HG03460 (cell line): ENCODE results near the gene ZSCAN18.

Experiments
- ATAC-seq: cut with Tn5 transposase; IDR thresholded peaks from one replicate; pipeline ENCODE4 v1.9.1; 2021; ENCODE audit not compliant: unreplicated experiment

Gene ZSCAN18

DNA sequence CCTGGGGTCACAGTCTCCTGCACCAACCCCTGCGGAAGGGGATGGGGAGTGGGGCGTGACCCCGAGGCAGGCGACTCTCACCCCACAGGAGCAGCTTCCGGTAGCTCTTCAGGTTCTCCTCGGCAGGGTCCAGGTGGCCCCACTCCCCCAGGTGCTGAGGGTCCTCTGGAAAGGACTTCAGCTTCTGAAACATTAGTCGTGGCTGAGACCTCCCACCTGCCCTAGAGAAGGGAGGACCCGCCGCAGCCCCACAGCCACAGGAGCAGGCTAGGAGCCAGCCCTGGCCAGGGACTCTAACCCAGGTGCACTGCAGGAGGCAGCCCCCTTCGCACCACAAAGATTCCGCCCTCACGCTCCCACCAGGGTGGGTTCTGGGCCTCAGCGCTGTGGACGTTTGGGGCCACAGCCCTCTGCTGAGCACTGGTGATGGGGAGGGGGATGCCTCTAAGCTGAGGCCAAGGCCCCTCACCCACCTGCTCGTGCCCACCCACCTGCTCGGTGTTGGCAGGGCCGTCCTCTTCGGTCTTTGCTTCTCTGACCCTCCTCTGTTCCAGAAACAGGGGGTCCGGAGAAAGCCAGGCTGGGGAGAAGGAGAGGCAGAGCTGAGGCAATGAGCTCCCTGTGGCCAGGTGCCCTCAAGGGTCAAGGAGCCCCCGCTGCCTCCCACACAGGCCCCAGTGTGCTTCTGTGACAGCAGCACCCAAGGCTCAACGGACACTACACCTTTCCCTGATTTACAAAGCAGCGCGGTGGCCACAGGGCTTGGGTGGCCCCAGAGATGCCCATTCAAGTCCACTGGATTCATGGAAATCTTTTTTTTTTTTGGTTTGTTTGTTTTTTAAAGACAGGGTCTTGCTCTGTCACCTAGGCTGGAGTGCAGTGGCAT lies 11.0 kb downstream of the ZSCAN18 start:
- no peak for ATAC-seq

DNA sequence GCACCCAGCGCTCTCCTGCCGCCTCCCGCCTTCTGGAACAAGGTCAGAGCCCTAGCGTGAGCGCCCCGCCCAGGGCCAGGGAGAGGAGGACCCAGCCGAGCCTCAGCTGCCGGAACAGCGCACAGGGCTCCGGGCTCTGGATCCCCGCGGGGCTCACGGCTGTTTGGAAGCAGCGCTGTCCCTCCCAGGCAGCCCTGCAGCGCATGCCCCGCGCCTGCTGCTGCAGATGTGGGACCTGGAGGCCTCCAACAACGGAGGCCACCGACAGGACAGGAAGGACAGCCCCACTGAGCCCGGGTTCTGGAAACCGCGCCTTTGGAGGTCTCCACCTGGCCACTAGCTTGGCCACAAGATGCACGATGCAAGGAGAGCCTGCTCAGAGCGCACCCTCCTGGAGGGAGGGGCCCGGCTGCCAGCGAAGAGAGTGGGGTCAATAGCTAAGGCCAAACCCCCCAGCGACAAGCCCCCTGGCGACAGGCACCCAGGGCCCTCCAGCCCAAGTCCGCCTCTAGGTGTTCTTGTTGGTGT lies 12.6 kb downstream of the ZSCAN18 start:
- ATAC-seq = no peak

DNA sequence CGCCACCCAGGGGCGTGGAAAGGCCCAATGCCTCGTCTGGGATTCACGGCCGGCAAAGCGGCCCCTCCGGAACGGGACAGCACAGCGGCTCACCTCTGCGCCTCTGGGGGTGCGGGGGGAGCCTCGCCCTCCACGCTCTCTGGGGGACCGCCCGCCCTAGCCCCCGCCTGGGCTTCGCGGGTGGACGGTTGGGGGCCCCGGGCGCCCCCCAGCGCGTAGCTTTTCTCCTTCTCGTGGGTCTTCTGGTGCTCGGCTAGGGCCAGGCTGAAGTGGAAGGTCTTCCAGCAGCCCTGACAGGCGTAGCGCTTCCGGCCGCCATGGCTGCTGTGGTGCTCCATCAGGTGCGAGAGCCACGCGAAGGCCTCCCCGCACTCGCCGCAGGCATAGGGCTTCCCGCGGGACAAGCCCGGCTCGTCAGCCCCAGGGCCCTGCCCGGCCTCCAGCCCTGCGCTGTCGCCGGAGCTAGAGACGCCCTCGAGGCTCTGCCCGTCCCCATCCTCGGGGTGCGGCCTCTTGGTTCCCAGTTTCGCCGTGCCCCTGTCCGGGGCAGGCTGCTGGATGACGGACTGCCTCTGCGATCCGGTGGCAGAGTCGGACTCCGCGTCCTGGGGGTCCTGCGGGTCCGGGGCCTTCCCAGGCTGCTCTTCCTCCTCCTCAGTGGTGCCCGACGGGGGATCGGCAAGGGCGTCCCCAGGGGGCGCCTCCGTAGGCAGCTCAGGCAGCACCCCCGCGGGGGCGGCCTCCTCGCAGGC lies 13.3 kb downstream of the ZSCAN18 start:
- ATAC-seq = no peak

DNA sequence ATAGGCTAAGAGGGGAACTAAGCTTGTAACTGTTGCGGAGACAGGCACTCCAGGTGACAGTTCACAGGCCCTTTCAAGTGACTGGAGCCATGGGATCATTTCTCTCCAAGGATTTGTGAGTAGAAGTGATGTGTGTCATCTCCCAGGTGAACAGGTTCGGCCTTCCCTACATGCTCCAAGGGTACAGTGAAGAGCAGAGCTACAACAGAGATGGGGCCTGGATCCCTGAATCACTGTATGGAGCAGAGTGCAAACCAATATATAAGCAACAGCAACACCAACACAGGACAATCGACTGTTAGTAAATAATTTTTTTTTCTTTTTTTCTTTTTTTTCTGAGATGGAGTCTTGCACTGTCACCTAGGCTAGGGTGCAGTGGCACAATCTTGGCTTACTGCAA lies 15.0 kb downstream of the ZSCAN18 start:
- no peak for ATAC-seq

DNA sequence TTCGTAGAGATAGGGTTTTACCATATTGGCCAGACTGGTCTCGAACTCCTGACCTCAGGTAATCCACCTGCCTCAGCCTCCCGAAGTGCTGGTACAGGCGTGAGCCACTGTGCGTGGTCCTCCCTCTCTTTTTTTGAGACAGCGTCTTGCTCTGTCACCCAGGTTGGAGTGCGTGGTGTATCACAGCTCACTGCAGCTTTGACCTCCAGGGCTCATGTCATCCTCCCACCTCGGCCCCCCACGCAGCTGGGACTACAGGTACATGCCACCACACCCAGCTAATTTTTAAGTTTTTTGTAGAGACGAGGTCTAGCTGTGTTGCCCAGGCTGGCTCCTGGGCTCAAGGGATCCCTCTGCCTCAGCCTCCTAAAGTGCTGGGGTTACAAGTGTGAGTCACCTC lies 18.2 kb downstream of the ZSCAN18 start:
- no peak for ATAC-seq

DNA sequence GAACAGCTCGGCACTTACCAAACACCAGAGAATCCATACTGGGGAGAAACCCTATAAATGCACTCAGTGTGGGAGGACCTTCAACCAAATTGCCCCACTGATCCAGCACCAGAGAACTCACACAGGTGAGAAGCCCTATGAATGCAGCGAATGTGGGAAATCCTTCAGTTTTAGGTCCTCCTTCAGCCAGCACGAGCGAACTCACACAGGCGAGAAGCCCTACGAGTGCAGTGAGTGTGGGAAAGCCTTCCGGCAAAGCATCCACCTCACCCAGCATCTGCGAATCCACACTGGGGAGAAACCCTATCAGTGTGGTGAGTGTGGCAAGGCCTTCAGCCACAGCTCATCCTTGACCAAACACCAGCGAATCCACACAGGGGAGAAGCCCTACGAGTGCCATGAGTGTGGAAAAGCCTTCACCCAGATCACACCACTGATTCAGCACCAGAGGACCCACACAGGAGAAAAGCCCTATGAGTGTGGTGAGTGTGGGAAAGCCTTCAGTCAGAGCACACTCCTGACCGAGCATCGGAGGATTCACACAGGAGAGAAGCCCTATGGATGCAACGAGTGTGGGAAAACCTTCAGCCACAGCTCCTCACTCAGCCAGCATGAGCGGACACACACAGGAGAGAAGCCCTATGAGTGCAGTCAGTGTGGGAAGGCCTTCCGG lies 30.7 kb downstream of the ZSCAN18 start:
- ATAC-seq = no peak

DNA sequence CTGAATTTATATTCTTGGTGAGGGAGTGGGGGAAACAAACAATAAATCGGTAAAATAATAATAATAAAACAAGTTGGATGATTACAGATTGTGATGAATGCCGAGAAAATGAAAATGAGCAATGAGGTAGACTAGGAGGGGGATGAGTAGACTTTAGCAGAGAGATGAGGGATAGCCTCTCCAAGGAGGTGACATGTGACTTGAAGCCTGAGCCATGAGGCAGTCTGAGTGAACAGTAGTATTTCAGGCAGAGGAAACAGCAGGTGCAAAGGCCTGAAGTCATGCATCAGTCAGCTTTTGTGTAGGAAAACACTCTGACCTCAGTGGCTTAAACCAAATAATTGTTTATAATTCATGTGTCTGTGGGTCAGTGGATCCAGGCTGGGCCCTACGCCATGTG lies 34.3 kb downstream of the ZSCAN18 start:
- no peak for ATAC-seq

DNA sequence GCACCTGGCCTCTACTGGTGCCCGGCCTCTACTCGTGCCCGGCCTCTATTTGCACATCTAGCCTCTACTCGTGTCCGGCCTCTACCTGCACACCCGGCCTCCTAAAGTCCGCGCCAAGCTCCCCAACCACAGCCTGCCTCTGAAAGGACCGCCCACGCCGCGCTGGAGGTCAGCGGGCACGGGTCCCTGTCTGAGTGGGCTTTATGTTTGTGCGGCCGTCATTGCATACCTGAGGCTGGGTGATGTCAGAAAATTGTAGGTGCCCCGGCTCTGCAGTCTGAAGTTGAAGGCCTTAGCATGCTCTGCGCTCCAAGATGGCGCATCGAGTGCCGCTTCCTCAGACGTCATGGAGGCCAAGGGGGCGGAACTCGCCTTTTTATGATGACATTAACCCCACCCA lies 37.8 kb downstream of the ZSCAN18 start:
- no peak for ATAC-seq

DNA sequence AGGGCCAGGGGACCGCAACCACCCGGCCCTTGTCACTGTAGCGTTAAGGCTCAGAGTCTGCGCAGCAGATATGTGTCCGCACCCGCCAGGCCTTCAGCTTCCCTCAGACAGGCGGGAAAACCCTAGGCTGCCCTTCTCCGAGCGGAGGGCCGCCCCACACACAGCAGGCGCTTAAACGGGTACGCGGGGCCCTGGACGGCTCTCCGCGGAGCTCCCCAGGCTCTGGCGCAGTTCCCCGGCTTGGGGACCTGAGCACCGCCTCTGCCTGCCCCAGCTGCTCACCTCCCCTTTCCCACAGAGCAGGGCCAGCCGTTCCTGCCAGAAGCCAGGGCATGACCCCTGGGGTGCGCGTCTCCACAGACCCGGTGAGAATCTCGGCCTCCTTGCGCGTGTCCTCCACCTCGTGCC lies 38.4 kb downstream of the ZSCAN18 start:
- ATAC-seq = no peak

DNA sequence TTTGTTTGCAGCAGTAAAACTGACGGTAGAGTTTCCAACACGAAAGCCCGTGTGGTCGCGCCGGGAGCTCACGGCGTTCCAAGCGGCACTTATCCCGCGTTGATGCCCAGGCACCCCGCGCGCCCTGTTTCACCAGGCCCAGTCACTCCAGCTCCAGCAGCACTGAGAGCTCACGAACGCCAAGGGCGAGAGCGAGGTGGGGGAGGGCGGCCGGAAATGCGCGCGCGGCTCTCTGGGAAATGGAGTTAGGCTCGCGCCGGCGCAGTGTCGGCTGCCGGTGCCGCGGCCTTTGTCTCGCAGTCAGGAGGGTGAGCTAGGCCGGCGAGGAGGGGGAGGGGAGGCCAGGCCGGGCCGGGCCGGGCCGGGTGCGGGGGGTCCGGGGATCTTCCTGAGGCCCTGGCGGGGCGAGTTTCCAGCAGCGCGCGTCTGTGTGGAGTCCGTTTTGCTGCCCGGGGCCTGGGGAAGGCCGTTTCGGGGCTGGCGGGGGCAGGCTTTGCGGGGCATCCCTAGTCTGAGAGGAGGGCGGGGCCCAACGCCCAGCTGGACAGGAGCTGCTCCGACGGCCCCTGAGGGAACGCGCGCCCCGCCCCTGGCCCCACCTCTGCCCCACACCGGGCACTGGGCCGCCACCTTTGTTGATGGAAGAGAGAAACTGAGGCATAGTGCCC lies 38.9 kb downstream of the ZSCAN18 start, which contains the start of gene ZNF135:
Gene ZNF135, plus strand, starts transcription at position 280 of the 668 bp plus-strand sequence. CDS start 721 bp downstream, outside the sequence.
- no peak for ATAC-seq

DNA sequence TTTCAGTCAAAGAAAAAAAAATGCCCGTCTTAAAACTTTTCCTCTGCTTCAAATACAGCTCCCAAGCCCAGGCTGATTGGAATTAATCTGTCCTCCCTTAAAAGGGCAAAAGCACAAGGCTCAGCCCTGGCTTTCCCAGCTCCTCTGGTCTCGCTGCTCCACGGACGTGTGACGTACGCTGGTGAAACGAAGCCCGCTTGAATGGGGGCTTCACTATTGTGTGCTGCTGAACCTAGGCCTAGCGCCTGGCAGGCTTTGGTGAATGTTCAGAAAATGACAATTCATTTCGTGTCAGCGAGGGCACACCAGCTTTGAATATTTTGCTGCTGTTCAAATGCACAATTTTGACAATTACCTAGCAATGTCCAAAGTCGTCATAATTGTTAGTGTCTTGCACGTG lies 39.6 kb downstream of the ZSCAN18 start:
- ATAC-seq = no peak

DNA sequence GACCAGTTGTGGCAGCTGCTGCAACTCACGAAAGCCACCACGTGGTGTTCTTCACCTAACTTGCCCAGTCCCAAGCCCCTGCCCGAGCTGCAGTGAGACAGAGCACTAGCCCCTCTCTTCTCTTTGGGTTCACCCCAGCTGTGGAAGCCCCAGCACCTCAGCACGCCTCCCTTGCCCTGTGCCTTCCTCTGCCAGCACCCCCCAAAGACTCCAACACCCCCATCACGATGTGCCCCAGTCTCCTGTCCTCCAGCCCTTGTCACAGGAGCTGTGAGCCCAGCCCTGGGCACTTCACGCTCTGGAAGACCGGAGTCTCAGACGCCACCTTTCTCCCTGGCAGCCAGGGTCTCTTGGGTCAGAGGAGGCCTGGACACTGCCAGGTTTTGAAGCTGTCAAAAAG lies 41.2 kb downstream of the ZSCAN18 start:
- no peak for ATAC-seq

DNA sequence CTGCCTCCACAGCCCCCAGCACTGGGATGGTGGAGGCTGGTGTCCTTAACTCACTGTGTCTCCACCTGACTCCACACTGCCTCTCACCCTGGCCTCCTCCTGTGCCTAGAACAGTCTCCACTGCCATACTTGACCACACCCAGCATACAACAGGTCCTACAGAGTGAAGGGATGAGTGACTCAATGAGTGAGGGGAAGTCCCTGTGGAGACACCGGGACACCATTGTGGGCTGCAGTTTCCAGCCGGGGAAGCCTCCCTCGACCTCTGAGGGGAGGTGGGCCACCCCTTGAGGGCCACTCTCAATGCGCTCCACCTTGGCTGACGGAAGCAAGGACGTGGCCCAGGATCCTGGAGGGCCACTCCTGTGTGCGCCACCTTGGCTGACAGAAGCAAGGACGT lies 41.8 kb downstream of the ZSCAN18 start:
- no peak for ATAC-seq

DNA sequence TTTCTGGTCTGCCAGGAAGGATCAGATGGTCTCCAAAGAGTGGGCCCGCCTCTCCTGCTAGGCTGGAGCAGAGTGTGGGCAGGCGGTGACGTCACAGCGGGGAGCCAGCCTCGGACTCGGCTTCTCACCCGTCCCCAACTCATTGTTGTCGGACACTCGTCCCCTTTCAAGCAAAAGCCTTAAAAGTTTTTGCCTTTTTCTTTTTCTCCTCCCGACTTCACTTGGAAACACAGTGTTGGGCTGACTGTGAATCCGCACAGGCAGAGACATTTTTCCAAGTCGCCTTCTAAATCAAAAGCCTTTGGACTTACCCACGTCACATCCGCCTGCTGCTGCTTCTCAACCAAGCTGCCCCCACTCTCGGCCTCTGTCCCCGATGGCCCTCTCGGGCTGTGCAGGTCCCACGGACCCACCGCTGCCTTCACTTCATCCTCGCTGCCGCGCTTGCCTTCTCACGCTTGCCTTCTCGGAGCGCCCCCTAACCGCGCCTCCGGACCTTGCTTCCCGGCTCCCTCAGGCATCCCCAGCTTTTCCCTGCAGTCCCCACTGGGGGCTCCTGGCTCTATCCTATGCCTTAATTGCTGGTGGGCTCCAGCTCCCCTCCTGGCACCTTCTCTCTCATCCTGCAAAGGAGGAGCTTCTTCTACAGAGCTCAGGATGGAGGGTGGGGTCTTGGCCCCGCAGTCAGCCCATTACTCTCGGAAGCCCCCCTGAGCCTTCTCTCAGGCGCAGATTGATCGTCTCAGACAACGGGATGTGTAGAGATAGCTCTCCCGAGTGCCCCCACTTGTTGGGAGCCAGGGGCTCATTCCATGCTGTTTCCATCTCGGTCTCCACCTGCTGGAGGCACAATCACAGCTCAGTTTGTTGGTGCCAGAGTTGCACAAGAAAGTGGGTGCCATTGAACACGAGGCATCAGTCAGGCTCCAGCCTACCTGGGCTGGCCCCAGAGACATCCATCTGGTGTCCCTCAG lies 42.8 kb downstream of the ZSCAN18 start:
- no peak for ATAC-seq

DNA sequence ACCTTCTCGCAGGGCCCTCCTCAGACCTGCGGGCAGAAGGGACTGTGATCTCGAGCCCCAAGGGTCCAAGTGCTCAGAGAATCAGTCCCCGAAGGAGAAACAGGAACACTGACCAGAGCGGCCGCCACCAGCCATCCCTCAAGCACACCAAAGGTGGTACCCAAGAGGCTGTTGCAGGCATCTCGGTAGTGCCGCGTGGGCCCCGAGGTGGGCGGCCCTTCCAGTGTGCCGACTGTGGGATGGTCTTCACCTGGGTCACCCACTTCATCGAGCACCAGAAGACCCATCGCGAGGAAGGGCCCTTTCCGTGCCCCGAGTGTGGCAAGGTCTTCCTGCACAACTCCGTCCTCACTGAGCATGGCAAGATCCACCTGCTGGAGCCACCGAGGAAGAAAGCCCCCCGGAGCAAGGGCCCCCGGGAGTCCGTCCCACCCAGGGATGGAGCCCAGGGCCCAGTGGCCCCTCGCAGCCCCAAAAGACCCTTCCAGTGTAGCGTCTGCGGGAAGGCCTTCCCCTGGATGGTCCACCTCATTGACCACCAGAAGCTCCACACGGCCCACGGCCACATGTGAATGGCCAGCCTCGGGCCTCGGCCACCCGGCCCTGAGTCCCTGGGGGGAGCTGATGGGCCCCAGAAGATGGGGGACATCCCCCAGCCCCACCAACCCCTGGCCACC lies 44.4 kb downstream of the ZSCAN18 start:
- no peak for ATAC-seq

DNA sequence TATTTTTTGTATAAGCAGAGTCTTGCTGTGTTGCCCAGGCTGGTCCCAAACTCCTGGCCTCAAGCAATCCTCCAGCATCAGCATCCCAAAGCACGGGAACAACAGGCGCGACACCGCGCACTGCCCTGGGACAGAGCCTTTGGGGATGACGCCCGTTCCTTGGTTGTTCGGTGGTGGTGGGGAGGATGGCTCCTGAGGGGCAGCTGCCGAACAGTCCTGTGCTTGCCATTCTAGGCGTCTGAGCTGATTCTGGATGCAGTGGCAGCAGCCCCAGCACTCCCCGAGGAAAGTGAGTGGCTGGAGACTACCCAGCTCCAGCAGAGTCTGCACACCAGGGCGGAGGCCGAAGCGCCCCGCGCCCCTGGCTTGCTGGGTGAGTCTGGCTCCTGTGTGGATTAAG lies 45.8 kb downstream of the ZSCAN18 start:
- ATAC-seq = no peak

DNA sequence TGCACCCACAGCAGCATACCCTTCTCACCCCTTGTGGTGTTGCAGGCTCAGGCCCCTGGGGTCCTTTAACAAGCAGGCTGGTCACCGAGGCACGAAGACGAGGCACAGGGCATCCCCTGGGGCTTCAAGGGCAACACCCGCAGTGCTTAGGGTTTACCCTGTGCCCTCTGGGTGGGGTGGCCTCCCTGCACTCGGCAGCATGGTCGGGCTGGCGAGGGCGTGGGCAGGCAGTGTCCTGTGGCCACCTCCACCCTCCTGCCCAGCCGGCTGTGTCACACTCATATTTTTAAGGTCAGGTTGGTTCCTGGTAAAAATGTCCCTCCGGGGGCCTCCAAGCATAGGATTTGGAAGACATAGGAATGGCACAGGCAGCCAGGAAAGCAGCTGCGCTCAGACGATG lies 50.4 kb downstream of the ZSCAN18 start:
- ATAC-seq = no peak

DNA sequence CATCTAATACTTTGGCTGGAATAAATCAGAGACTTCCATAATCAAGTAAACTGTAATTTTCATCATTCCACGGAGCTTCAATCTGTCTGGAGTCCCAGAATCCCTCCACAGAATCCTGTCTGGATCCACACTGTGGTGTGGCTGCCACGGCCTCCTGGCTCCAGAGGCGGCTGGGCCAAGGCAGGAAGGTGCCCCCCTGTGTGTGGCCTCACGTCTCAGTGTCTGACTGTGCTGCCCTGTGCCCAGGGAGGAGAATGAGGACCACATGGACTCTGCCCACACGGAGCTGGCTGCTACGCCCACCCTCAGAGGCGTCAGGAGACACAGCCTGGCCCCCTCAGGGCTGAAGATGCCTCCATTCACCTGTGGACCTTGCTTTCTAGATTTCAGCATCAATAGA lies 51.2 kb downstream of the ZSCAN18 start:
- ATAC-seq = no peak

DNA sequence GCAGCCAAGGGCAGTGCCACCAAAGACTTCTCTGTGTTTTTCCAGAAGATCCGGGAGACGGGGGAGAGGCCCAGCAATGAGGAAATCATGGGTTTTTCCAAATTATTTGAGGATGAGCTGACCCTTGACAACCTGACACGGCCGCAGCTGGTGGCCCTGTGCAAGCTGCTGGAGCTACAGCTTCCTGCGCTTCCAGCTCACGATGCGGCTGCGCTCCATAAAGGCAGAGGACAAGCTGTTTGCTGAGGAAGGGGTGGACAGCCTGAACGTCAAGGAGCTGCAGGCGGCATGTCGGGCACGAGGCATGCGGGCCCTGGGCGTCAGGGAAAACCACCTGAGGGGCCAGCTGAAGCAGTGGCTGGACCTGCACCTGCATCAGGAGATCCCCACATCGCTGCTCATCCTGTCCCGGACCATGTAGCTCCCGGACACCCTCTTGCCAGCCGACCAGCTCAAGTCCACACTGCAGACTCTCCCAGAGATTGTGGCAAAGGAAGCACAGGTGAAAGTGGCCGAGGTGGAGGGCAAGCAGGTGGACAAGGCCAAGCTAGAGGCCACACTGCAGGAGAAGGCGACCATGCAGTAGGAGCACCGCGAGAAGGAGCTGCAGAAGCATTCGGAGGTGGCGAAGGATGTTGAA lies 52.5 kb downstream of the ZSCAN18 start:
- no peak for ATAC-seq
